ENCODE measurements around the gene EMID1.

The EMID1 gene

DNA sequence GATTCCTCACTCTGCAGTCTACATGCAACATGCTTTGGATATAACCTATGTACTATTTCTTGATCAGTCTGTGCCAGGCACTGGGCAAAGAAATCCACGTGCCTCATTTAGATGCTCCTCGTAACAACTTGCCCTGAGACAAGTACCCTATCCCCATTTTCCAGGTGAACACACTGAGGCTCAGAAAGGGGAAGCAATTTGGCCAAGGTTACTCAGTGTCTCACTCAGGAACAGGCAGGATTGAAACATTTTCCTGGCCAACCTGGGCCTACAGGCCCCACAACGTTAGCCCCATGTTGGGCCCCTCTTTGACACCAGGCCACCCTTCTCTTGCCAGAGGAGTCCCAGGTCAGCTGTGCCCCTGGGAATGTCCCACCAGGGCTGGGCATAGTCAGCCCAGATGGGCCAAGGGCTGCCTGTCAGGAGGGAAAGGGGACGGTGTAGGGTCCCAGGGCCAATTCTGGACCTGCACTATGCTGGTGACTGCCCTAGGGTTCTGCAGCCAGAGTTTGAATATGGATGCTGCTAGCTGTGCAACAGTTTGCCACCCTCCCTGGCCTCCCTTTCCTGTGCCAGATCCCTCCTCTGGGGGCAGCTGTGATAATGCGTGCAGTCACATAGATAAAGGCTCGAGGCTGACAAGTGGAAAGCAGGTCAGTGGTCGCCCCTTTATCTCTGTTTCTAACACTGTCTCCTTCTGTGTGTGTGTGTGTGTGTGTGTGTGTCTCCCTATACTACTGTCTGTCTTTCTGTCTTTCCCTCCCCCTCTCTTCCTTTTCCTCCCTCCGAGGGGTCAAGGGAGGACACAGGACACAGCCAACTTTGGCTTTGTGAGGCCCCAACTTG is 10.4 kb upstream of the EMID1 start:
- no peak for DNase-seq (ENCODE audit: low read depth)

- DNase-seq (ENCODE audit: low read depth), result no peak
Observed at GRCh38 chr22:29195964-29196666, 9.6 kb upstream of the EMID1 start.

GRCh38 chr22:29197096-29197495 is 8.6 kb upstream of the EMID1 start:
- DNase-seq (ENCODE audit: low read depth), result no peak

DNA sequence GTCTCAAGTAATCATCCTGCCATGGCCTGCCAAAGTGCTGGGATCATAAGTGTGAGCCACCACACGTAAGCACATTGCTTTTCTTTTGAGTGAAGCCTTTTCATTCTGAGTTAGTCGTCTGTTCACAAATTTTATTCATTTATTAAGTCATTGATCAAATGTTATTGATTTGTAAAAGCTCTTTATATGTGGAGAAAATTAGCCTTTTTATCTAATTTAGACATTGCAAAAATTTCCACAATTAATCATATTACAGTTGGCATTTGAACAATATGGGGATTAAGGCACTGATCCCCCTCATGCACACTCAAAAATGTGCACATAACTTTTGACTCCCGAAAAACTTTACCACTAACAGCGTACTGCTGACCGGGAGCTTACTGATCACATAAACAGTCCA is 7.5 kb upstream of the EMID1 start:
- no peak for DNase-seq (ENCODE audit: low read depth)

GRCh38 chr22:29199702-29200400 is 5.8 kb upstream of the EMID1 start:
- no peak for DNase-seq (ENCODE audit: low read depth)

DNA sequence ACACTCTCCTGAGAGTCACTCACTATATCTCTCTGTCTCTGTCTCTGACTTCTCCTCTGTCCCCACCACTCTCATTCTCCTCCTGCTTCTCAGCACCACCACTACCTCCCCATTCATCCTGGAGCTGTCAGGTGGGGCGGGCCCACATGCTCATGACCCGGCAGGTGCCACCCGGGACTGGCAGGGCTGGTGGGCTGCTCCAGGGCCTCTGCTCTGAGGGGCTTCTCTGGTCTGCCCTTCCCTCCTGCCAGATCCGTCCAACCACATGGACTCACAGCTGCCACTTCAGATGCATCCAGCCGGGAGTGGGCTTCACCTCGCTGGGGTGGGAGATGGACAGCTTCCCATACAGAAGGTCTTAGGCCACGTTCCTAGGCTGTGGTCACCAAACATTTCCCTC is 4.8 kb upstream of the EMID1 start:
- no peak for DNase-seq (ENCODE audit: low read depth)

DNA sequence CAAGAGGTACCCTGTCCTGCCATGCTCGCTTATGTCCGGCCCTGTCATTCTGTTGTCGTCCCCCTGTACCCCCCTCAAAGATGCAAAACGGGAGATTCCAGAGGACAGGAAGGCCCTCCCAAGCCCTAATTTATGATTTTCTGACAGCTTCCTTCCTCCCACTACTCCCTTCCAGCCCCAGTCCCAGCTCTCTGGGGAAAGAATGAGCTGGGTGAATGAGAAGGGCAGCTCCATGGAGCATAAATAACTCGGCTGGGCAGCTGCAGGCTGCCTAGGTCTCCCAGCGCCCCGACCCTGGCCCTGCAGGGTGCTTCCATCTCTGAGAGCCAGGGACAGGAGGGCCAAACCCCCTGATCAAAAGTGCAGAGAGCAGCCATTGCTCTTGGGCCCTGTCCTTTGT is 3.9 kb upstream of the EMID1 start:
- DNase-seq (ENCODE audit: low read depth), result no peak

DNA sequence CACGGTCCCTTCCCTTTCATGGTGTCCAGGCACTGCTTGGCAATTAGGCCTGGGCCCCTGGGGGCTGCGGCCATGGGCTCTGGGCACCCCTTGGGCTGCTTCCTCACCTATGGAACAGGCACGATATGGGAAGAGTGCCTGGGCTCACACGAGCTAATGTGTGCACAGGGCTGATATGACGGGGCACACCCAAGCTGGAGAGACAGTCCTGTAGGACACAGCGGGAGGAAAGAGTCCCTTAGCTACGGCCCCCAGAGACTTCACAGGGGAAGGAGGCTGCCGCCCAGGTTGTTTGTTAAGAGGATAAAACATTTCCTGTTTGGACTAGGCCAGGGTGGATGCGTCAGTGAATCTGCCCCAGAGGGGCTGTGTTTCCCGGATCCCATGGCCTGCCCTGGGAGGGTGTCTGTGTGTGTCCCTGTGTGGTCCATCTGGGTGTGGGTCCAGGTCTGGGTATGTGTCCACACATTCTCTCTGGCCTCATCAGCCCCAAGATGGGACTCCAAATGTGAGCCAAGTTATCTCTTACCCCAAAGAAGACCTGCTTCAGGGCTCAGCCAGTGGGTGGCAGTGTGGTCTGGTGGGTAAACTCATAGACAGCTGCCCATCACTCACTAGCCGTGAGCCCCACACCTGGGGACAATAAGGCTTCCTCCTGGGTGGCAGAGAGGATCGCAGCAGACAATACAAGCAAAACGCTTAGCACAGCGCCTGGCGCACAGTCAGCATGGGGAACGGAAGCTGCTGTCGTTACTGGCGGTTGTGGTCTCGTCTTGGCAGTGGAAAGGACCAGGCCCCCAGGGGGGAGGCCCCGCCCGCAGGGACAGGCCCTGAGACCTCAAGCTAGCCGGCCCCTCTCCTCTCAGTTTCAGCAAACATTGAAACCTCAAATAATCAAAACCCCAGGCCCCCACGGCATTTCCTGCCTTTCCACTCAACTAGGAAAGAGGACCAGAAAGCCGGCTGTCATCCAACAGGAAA is 3.2 kb upstream of the EMID1 start:
- DNase-seq (ENCODE audit: low read depth), result no peak

GRCh38 chr22:29203488-29204454 is 1.9 kb upstream of the EMID1 start:
- no peak for DNase-seq (ENCODE audit: low read depth)

GRCh38 chr22:29204455-29205183 is 1.1 kb upstream of the EMID1 start:
- DNase-seq (ENCODE audit: low read depth), result no peak

GRCh38 chr22:29205252-29205593 is 473 bp upstream of the EMID1 start:
- DNase-seq (ENCODE audit: low read depth), result no peak

- DNase-seq (ENCODE audit: low read depth), result no peak
Observed at GRCh38 chr22:29206372-29207242, 911 bp downstream of the EMID1 start.

- no peak for DNase-seq (ENCODE audit: low read depth)
Observed at GRCh38 chr22:29207243-29207550, 1.5 kb downstream of the EMID1 start.

DNA sequence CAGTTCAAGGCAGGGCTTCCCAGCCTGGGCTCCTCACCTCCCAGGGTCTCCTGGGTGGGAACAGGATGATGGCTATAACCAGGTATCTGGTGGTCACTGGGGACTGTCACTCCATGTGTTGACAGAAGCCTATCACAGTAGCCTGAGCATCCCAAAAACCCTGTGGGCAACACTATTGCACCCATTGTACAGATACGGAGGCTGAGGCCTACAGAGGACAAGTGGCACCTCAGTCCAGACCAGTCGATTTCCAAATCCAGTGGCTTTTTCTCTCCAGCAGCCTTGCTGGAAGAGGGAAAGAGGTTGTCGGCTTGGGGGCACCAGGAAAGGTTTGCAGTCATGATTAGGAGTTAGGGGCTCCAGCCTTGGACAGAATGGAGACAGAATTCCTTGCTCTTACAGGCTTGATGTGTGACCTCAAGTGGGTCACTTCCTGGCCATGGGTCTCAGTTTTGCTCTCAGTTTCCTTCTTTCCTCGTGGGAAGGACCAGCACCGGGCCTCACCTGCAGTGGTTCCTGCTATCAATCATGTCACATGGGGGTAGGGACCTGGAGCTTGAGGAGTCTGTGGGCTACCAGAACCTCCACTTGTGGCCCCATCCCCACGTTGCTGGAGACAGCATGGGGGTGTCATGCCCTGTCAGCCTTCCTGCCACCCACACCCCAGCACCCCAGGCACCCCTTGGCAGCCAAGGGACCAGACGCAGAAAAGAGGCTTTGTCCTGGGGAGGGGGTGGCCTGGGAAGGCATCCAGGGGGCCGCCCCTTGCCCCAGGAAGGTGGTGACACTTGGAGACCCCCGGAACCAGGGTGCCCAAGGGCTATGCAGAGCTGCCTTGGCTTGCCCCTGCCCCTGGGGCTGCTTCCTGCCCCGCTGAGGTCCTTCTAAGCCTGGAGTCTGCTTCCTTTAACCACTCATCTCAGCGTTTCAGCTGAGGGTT is 2.1 kb downstream of the EMID1 start:
- no peak for DNase-seq (ENCODE audit: low read depth)

DNA sequence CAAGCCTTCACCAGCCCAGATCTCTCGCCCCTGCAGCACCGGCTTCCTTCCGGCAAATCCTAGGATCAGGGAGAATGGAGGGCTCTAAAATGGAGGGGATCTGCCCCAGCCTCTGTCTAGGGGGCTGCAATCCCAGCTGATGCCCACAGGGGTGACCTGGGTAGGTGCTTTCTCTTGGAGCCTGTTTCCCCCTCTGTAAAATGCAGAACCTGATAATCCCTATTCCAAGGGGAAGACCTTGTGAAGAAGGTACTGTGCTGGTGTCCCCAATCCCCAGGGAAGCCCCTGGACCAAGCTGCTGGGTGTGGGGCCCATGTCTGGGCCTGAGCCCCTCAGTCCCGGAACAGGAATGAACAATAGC is 2.8 kb downstream of the EMID1 start:
- DNase-seq (ENCODE audit: low read depth), result no peak

GRCh38 chr22:29208879-29209623 is 3.4 kb downstream of the EMID1 start:
- no peak for DNase-seq (ENCODE audit: low read depth)

DNA sequence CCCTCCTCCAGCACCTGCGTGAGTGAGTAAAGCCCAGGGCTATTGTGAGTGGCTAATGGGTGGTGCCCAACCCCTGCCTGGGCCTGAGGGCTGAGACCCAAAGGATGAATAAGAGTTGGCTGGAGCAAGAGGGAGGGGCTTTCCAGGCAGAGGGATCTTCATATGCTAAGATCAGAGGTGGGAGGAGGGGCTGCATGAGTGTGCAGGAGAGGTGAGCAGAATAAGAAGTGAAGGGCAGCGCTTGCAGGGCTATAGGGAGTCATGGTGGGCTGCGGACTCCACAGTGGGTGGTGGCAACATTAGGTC is 3.9 kb downstream of the EMID1 start:
- DNase-seq (ENCODE audit: low read depth), result no peak

DNA sequence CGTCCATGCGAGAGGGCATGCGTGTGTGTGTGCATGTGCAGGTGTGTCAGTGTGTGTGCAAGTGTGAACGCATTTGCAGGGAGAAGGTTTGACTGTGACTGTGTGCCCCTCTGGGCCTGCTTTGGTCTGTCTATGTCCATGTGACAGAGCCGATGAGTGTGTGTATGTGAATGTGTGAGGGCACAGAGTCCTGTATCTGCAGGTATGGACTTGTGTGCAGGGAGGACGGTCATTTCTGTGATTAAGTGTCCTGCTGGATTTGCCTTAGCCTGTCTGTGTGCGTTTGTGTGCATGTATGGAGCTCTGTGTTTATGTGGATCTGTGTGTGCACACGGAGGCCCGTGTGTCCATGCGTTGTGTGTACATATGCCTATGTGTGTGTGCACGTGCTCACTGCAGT is 5.4 kb downstream of the EMID1 start:
- no peak for DNase-seq (ENCODE audit: low read depth)

Measured in stromal cell of bone marrow (primary cell).